Psoas muscle (tissue), 8 donors: ENCODE data around the gene BTBD9. TPM values are rescaled to one million over a fixed set of nuclear protein-coding genes. Genes with fewer than 3 reads are reported as not detected.

Experiments used
- ATAC-seq, 4 donors: fragments of 200-7000 bp; cut with Tn5 transposase; one replicate each; pipeline ENCODE4 v1.9.1; 2020; ENCODE audit warnings: moderate library complexity in 3 of 4, mild to moderate bottlenecking in 2 of 4
- DNase-seq, 2 donors: peaks; one replicate each; pipeline ENCODE4 v3.0.0-alpha.2; 2020
- H3K27ac ChIP-seq: fragments of 200-600 bp; one replicate; pipeline ENCODE4 v1.8.0; 2022
- H3K27me3 ChIP-seq, 3 donors: fragments of 200-600 bp in 1 of 3; one replicate each; pipeline versions ENCODE4 v1.6.1 to v1.8.0; 2013 to 2022; ENCODE audit warnings: low read length in 2 of 3, mild to moderate bottlenecking in 2 of 3, moderate library complexity in 1 of 3; ENCODE audit not compliant: insufficient read depth in 3 of 3
- H3K36me3 ChIP-seq, 2 donors: fragments of 200-600 bp in 1 of 2; one replicate each; pipeline versions ENCODE4 v1.6.1 to v1.8.0; 2013 to 2022; ENCODE audit warnings: low read depth in 1 of 2, mild to moderate bottlenecking in 1 of 2, moderate library complexity in 1 of 2; ENCODE audit not compliant: insufficient read depth in 1 of 2
- H3K4me1 ChIP-seq: fragments of 200-600 bp; one replicate; pipeline ENCODE4 v1.8.0; 2022
- H3K4me3 ChIP-seq: fragments of 200-600 bp; one replicate; pipeline ENCODE4 v1.8.0; 2022; ENCODE audit warnings: mild to moderate bottlenecking
- H3K9me3 ChIP-seq: fragments of 200-600 bp; one replicate; pipeline ENCODE4 v1.8.0; 2022
- WGBS, 3 donors: extraction: QIAGEN DNeasy Blood & Tissue Kit; methylation state at CpG; one replicate each; pipeline versions ENCODE4 v1.1.6 to v1.1.7; 2013; 5-methylcytosine and 5-hydroxymethylcytosine counted together
- intact Hi-C, 2 donors: fragments of 100-400 bp; cut with DNase I; formaldehyde crosslinking; loops; one replicate each; pipeline versions ENCODE4 v1.11.0 to v1.14.2; 2022
- polyA plus RNA-seq, 3 donors: library from polyadenylated mRNA; stranded (reverse); fragments of 200-250 nt; gene quantifications; one replicate each; pipeline ENCODE4 v1.2.3, GENCODE V29; 2013
- total RNA-seq, 4 donors: library from RNA; stranded (reverse); fragmentation: NEBNext Ultra II Directional in 2 of 4; extraction: Animal tissue kit (Norgen Biotek cat#: 25700) in 2 of 4; gene quantifications; one replicate each; pipeline versions ENCODE4 v1.2.1 to v1.2.4, GENCODE V29; 2021 to 2023
- TF ChIP-seq, protein P1 (sequence below): fragments of 200-600 bp; IDR thresholded peaks from one replicate; pipeline ENCODE4 v1.8.0; 2022; ENCODE audit warnings: antibody characterized with exemption
- donor health status: healthy with polysubstance abuse.
- donor health status: DM: no; HTN: no; CAD: no; lungs with moderate emphysema.
- donor health status: Bipolar disorder and iron deficiency.
- donor health status: healthy.
- donor health status: DM: yes; HTN: yes; CAD: no.
- donor health status: DM: no; HTN: no; CAD: no.
- donor health status: DM: no; HTN: no; CAD: no.
- donor health status: DM: yes; HTN: yes; CAD: no.

BTBD9 gene
- total and polyA plus RNA-seq, 7 donors = 2.3 to 10.9 (median 8.4) TPM

DNA sequence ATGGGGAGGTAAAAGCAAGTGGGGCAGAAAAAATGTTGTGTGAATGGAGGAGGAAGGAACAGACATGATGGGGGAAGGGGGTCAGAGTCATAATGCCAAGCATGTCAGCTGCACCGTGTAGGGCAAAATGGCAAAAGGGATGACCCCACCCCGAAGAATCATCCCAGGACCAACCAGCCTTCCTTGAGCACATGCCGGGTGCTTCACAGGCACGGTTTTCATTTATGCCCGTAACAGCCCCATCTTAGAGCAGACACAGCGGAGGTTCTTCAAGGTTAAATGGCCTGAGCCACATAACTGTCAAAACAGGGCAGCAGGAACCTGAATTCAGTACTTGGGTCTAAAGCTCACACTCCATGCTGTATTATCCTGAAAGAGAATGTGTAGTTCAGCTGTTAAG is 498.0 kb downstream of the BTBD9 start:
- TF ChIP-seq, protein P1, sequence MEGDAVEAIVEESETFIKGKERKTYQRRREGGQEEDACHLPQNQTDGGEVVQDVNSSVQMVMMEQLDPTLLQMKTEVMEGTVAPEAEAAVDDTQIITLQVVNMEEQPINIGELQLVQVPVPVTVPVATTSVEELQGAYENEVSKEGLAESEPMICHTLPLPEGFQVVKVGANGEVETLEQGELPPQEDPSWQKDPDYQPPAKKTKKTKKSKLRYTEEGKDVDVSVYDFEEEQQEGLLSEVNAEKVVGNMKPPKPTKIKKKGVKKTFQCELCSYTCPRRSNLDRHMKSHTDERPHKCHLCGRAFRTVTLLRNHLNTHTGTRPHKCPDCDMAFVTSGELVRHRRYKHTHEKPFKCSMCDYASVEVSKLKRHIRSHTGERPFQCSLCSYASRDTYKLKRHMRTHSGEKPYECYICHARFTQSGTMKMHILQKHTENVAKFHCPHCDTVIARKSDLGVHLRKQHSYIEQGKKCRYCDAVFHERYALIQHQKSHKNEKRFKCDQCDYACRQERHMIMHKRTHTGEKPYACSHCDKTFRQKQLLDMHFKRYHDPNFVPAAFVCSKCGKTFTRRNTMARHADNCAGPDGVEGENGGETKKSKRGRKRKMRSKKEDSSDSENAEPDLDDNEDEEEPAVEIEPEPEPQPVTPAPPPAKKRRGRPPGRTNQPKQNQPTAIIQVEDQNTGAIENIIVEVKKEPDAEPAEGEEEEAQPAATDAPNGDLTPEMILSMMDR = no peak
- no peak for DNase-seq
- Histone ChIP-seq H3K4me1 (no peaks in the 10 kb centered on the region), H3K27ac (no peak overlapping the region), H3K36me3 (peaks cover 0 to 5% of the 10 kb centered on the region in 2 donors), H3K27me3 (no peaks in the 10 kb centered on the region), H3K9me3 (no peaks in the 10 kb centered on the region), H3K4me3 (no peak overlapping the region)
- no peak for ATAC-seq
- intact Hi-C loops = no loop called here
- WGBS, 3 donors = 81 to 96% (median 90%) methylated on average over 6 of the region's 6 CpGs

DNA sequence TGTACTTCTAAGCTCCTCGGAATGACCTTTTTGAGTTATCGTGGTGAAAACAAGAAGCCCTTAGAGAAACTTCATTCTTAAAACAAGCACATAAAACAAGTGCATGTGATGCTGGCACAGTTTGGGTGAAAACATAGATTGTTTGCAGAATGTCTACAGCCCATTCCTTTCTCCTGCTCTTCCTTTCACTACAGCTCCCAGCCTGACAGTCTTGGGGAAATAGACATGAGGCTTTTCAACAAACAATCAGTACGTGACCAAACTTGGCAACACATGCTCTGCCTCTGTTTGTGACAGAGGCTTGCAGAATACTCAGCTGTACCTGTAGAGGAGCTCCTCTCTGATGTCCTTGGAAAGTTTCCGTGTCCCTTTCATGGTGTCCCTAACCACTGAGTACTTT is 498.6 kb downstream of the BTBD9 start:
- no peaks in the 10 kb centered on the region for H3K4me1 ChIP-seq
- WGBS, 3 donors = 81 to 87% (median 86%) methylated on average over 4 of the region's 4 CpGs
- H3K27me3 ChIP-seq = no peaks in the 10 kb centered on the region
- DNase-seq (no peak), ATAC-seq (no peak)
- peaks cover 0 to 5% of the 10 kb centered on the region in 2 donors for H3K36me3 ChIP-seq
- H3K27ac ChIP-seq = no peak overlapping the region
- intact Hi-C loops = no loop called here
- no peaks in the 10 kb centered on the region for H3K9me3 ChIP-seq
- TF ChIP-seq, protein P1 = no peak
- H3K4me3 ChIP-seq = no peak overlapping the region

DNA sequence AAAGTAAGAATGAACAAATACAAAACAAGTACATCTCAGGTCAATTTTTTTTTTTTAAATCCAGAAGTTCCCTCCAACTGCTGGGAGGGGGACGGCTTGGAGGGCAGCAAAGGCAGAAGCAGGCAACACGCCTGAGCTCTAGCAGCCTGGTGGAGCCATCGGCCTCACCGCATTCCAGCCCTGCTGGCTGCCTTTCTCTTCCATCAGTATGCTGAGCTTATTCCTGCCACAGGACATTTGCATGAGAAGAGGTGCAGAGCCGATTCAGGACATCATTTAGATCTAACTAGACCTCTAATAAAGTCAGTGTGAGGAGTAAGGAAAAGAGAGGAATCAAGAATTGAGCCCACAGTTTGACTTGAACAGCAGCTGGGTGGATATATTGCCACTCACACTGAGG is 501.4 kb downstream of the BTBD9 start:
- no peaks in the 10 kb centered on the region for H3K27me3 ChIP-seq
- H3K9me3 ChIP-seq = no peaks in the 10 kb centered on the region
- intact Hi-C loops = no loop called here
- TF ChIP-seq, protein P1 = no peak
- ATAC-seq (no peak), DNase-seq (no peak)
- H3K4me1 ChIP-seq = peaks cover 5% of the 10 kb centered on the region
- no peak overlapping the region for H3K27ac ChIP-seq
- WGBS, 3 donors = 84 to 91% (median 90%) methylated on average over 5 of the region's 5 CpGs
- peaks cover 0 to 5% of the 10 kb centered on the region in 2 donors for H3K36me3 ChIP-seq
- no peak overlapping the region for H3K4me3 ChIP-seq

DNA sequence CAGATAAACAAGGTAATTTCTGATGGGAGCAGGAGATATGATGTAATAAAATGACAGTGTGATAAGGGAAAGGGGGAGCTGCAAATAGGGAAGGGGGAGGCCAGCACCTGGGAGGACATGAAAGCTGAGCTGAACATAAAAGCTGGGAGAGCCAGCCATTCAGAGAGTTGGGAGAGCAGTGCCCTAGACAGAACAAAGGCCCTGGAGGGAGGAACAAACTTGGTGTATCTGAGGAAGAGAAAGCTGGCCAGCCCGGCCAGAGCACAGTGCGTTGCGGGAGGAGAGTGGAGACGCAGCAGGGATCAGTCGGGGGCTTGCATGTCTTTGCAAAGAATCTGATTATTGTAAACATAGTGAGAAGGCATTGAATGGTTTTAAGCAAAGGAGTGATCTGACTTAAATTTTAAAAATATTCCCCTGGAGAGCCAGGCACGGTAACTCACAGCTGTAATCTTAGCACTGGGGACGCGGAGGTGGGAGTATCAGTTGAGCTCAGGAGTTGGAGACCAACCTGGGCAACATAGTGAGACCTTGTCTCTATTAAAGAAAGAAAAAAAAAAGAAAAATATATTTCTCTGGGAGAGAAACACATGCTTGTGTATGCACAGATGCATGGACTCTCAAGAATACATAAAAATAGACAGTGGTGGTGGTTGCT is 502.0 kb downstream of the BTBD9 start:
- H3K27me3 ChIP-seq = no peaks in the 10 kb centered on the region
- intact Hi-C loops = no loop called here
- H3K9me3 ChIP-seq = no peaks in the 10 kb centered on the region
- peaks cover 5% of the 10 kb centered on the region for H3K4me1 ChIP-seq
- ATAC-seq (no peak), DNase-seq (no peak)
- no peak overlapping the region for H3K27ac ChIP-seq
- peaks cover 0 to 5% of the 10 kb centered on the region in 2 donors for H3K36me3 ChIP-seq
- TF ChIP-seq, protein P1 = no peak
- 93 to 97% (median 95%) methylated on average over 8 of the region's 8 CpGs for WGBS, 3 donors
- H3K4me3 ChIP-seq = no peak overlapping the region

DNA sequence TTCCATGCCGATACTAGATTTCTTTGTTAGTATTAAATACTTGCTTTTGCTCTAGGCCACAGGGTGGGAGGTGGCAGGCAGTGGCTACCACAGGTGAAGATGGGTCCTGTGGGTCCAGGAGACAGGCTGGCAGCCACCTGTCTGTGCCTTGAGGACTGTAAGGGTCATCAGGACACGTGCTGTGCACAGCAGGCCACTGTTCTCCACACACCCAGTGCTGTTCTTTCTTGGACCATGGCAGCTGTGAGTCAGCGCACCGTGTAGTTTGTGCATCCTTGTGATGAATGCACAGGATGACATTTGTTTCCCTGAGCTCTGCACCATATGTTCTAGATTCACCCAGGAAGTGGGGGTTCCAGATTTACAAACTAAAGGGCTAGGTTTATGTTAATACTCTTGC is 503.2 kb downstream of the BTBD9 start:
- TF ChIP-seq, protein P1 = no peak
- Histone ChIP-seq H3K9me3 (no peaks in the 10 kb centered on the region), H3K4me1 (peaks cover 5% of the 10 kb centered on the region), H3K27ac (no peak overlapping the region), H3K4me3 (no peak overlapping the region), H3K36me3 (peaks cover 0 to 5% of the 10 kb centered on the region in 2 donors), H3K27me3 (no peaks in the 10 kb centered on the region)
- WGBS, 3 donors = 76 to 82% (median 77%) methylated on average over 4 of the region's 4 CpGs
- DNase-seq (no peak), ATAC-seq (no peak)
- intact Hi-C loops = no loop called here
